GM18907 (cell line): ENCODE data around the gene AGBL1.

Experiments
- ATAC-seq: cut with Tn5 transposase; IDR thresholded peaks from one replicate; pipeline ENCODE4 v1.9.1; 2021; ENCODE audit warnings: mild to moderate bottlenecking, moderate library complexity; ENCODE audit not compliant: unreplicated experiment

The AGBL1 gene

GRCh38 chr15:86689006-86689405 is 609.3 kb downstream of the AGBL1 start:
- no peak for ATAC-seq

GRCh38 chr15:86690566-86690965 is 610.9 kb downstream of the AGBL1 start:
- ATAC-seq = no peak

- no peak for ATAC-seq
Measured at GRCh38 chr15:86691091-86691663, 611.5 kb downstream of the AGBL1 start.

- ATAC-seq = no peak
Measured at GRCh38 chr15:86700864-86701610, 621.4 kb downstream of the AGBL1 start.

- no peak for ATAC-seq
Measured at GRCh38 chr15:86701611-86701963, 621.9 kb downstream of the AGBL1 start.

- no peak for ATAC-seq
Measured at GRCh38 chr15:86706813-86707212, 627.1 kb downstream of the AGBL1 start.

GRCh38 chr15:86711476-86711875 is 631.8 kb downstream of the AGBL1 start:
- no peak for ATAC-seq

- ATAC-seq = no peak
Measured at GRCh38 chr15:86714241-86714640, 634.6 kb downstream of the AGBL1 start.

GRCh38 chr15:86725628-86726027 is 646.0 kb downstream of the AGBL1 start:
- no peak for ATAC-seq

- ATAC-seq = no peak
Measured at GRCh38 chr15:86735247-86736040, 655.8 kb downstream of the AGBL1 start.

- ATAC-seq = no peak
Measured at GRCh38 chr15:86741917-86742316, 662.2 kb downstream of the AGBL1 start.

- ATAC-seq = no peak
Measured at GRCh38 chr15:86743283-86743903, 663.7 kb downstream of the AGBL1 start.

- no peak for ATAC-seq
Measured at GRCh38 chr15:86744198-86744780, 664.6 kb downstream of the AGBL1 start.

- ATAC-seq = no peak
Measured at GRCh38 chr15:86751116-86751515, 671.4 kb downstream of the AGBL1 start.

GRCh38 chr15:86754846-86755245 is 675.2 kb downstream of the AGBL1 start:
- ATAC-seq = no peak

GRCh38 chr15:86756688-86757087 is 677.0 kb downstream of the AGBL1 start:
- ATAC-seq = no peak

- no peak for ATAC-seq
Measured at GRCh38 chr15:86759800-86760523, 680.3 kb downstream of the AGBL1 start.

- no peak for ATAC-seq
Measured at GRCh38 chr15:86762874-86763273, 683.2 kb downstream of the AGBL1 start.

- ATAC-seq = no peak
Measured at GRCh38 chr15:86764021-86764420, 684.4 kb downstream of the AGBL1 start.

GRCh38 chr15:86765281-86765680 is 685.6 kb downstream of the AGBL1 start:
- ATAC-seq = no peak
